Upper lobe of left lung (tissue), 4 donors: ENCODE measurements around the gene GPR61.

Experiments used
- CTCF ChIP-seq, 6 experiments: fragments of 450-650 bp in 4 of 6; fragments of 200-600 bp in 2 of 6; sonication (generic) in 2 of 6; IDR thresholded peaks; one replicate each; pipeline ENCODE4 v1.5.1; 2016 to 2019; ENCODE audit warnings: antibody characterized with exemption in 6 of 6
- EP300 ChIP-seq, 4 donors: sonication (generic); formaldehyde crosslinking; IDR thresholded peaks; one replicate each; pipeline ENCODE4 v1.5.1; 2017; ENCODE audit warnings: antibody characterized with exemption in 4 of 4, control low read depth in 2 of 4
- POLR2A ChIP-seq, 4 donors: fragments of 450-650 bp; IDR thresholded peaks; one replicate each; pipeline ENCODE4 v1.5.1; 2016 to 2017; ENCODE audit warnings: antibody characterized with exemption in 4 of 4, mild to moderate bottlenecking in 2 of 4
- POLR2AphosphoS5 ChIP-seq, 2 donors: sonication (generic); formaldehyde crosslinking; IDR thresholded peaks; one replicate each; pipeline ENCODE4 v1.5.1; 2017; ENCODE audit warnings: antibody characterized with exemption in 2 of 2

GRCh38 chr1:109543988-109544735 lies 4.5 kb downstream of the GPR61 start:
- TF ChIP-seq EP300 (IDR thresholded peaks at IDR 0.05): no peak
- no peak for TF ChIP-seq CTCF (IDR thresholded peaks at IDR 0.05)
- no peak for TF ChIP-seq POLR2AphosphoS5 (IDR thresholded peaks at IDR 0.05)
- TF ChIP-seq POLR2A (IDR thresholded peaks at IDR 0.05): no peak
